ENCODE measurements around the gene RNF144A. TPM values are rescaled to one million over a fixed set of nuclear protein-coding genes. Genes with fewer than 3 reads are reported as not detected.

Gene RNF144A
- total RNA-seq, 2 donors from 2014 or later: 52.7 to 109 TPM

DNA sequence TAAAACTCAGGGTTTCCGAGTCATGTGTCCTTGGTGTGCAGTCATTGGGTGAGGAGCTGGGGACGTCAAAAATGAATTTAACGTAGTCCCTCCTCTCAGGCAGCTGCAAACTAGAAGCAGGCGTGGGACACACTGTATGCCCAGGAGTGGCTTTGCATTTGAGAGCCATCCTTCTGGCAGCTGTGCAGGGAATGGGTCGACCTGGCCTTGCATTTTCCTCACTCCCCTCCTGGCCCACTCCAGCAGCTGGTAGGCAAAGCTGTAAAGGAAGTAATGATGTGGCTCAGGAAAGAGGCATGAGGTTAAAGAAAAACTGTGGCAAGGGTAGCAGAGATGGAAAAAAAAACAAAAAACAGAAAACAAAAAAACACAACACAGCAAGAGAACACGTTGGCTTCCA lies 46.5 kb downstream of the RNF144A start:
- no peak for DNase-seq
- ATAC-seq: no peak
- Histone ChIP-seq H3K4me1 (peaks cover 26% of the 10 kb centered on the region), H3K27ac (no peak overlapping the region), H3K27me3 (no peaks in the 10 kb centered on the region), H3K4me3 (no peak overlapping the region), H3K9me3 (no peaks in the 10 kb centered on the region), H3K36me3 (replicated peaks in 1 of 2; ENCODE audit: insufficient read depth in 1 of 2, low read depth in 2 of 2) (no peaks in the 10 kb centered on the region)
- TF ChIP-seq POLR2A (IDR thresholded peaks at IDR 0.05) (no peak), CTCF (IDR thresholded peaks at IDR 0.05) (no peak)
- 94 to 98% methylated on average over 6 of the region's 6 CpGs for WGBS, 2 donors
- intact Hi-C loops (cut with DNase I): no loop called here

DNA sequence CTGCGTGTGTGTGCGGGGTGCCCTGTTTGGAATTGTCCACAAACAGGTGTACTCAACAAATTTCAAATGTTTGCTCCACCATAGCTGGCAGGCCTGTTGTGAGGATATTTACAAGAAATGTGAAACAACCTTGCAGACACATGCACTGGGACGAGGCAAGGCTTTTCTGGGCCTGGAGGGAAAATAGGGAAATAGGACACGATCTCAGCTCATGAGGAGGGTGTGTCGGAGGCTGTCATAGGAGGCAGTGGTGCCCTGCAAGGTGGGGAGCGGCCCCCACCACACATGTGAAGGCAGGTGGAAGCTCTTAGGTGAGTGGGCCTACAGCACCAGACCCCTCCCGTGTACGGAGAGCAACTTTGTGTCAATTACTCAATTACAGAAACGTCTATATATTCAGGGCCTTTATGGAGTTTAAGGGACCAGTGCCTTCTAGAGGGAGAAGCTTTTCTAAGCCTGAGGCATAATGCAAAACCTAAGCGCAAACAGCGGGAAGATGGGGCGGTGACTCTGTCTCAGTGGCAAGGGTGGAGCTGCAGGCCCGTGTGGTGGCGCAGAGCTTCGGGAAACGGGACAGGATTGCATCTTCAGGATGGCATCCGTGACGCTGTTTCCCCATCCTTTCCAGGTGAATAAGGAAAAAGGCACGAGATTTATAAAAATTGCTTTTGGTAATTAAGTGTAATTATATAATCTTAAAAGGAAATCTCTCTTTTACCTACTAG lies 48.0 kb downstream of the RNF144A start:
- Histone ChIP-seq H3K36me3 (replicated peaks in 1 of 2; ENCODE audit: insufficient read depth in 1 of 2, low read depth in 2 of 2) (no peaks in the 10 kb centered on the region), H3K4me1 (peaks cover 19% of the 10 kb centered on the region), H3K4me3 (no peak overlapping the region), H3K9me3 (no peaks in the 10 kb centered on the region), H3K27me3 (no peaks in the 10 kb centered on the region), H3K27ac (no peak overlapping the region)
- no peak for DNase-seq
- no peak for TF ChIP-seq CTCF (IDR thresholded peaks at IDR 0.05)
- 93 to 94% methylated on average over 19 of the region's 19 CpGs for WGBS, 2 donors
- ATAC-seq: no peak
- intact Hi-C loops (cut with DNase I): no loop called here

DNA sequence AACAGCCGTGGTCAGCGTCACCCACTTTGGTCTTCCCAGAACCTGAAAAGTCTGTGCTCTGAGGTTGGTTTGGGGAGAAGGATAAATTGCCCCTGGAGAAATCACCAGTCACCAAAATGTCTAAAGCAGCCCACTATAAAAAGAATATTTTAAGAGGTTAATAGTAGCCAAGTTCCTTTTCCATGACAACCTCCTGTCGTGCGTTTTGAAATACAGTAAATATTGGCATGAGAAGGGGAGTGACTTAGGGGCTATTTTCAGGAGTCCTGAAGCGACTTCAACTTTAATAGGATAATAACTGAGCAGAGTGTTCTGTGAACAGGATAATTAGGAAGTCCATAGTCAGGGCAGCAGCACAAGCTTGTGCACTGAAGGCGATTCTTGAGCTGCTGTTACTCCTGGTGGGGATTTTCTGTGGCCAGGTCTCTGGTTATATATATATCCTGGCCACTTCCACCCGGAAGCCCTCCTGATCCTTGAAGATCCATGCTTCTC lies 49.3 kb downstream of the RNF144A start:
- Histone ChIP-seq H3K27ac (no peak overlapping the region), H3K4me3 (no peak overlapping the region), H3K4me1 (peaks cover 7% of the 10 kb centered on the region), H3K9me3 (no peaks in the 10 kb centered on the region), H3K36me3 (replicated peaks in 1 of 2; ENCODE audit: insufficient read depth in 1 of 2, low read depth in 2 of 2) (no peaks in the 10 kb centered on the region), H3K27me3 (no peaks in the 10 kb centered on the region)
- no peak for DNase-seq
- no peak for TF ChIP-seq CTCF (IDR thresholded peaks at IDR 0.05)
- TF ChIP-seq POLR2A (IDR thresholded peaks at IDR 0.05): no peak
- WGBS, 2 donors: 81 to 85% methylated on average over 7 of the region's 7 CpGs
- intact Hi-C loops (cut with DNase I): no loop called here
- ATAC-seq: no peak

- no peaks in the 10 kb centered on the region for H3K4me1 ChIP-seq
- 69 to 93% methylated on average over 7 of the region's 7 CpGs for WGBS, 2 donors
- DNase-seq: no peak
- H3K36me3 ChIP-seq (replicated peaks in 1 of 2; ENCODE audit: insufficient read depth in 1 of 2, low read depth in 2 of 2): no peaks in the 10 kb centered on the region
- H3K27me3 ChIP-seq: no peaks in the 10 kb centered on the region
- H3K9me3 ChIP-seq: no peaks in the 10 kb centered on the region
- TF ChIP-seq CTCF (IDR thresholded peaks at IDR 0.05) (no peak), POLR2A (IDR thresholded peaks at IDR 0.05) (no peak)
- ATAC-seq: no peak
- intact Hi-C loops (cut with DNase I): no loop called here
- no peak overlapping the region for H3K27ac ChIP-seq
- H3K4me3 ChIP-seq: no peak overlapping the region
Observed at GRCh38 chr2:6967301-6967700, 50.1 kb downstream of the RNF144A start.

Data from body of pancreas (tissue), 4 donors.